GDM1 (cell line): ENCODE measurements around the gene ADAM29.
"Not testable (repeated sequence)": the region's sequence is repeated elsewhere in the genome, so short reads cannot be mapped to it uniquely, and the experiment has no call there.

Source experiments
- DNase-seq: peaks from one replicate; lab custom pipeline; 2025; lab: John Stamatoyannopoulos, UW

ADAM29 gene

DNA sequence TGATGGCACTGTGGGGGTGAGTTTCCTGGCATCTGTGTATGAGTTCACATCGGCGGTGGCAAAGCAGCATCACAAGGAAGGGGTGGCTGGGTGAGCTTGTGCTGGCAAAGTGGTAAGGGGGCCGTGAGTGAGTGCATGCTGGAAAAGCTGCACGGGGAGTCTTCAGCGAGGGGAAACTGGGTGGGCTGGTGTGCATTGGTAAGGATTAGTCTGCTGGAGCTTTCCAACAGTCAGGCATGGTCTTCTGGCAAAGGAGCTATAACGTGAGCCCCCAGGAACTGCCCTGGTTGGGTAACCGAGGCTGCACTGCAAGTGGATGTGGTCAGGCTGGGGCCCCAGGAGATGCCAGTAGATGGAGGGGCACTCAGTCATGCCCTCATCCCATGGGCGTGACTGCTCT lies 30.7 kb downstream of the ADAM29 start:
- DNase-seq: no peak

DNA sequence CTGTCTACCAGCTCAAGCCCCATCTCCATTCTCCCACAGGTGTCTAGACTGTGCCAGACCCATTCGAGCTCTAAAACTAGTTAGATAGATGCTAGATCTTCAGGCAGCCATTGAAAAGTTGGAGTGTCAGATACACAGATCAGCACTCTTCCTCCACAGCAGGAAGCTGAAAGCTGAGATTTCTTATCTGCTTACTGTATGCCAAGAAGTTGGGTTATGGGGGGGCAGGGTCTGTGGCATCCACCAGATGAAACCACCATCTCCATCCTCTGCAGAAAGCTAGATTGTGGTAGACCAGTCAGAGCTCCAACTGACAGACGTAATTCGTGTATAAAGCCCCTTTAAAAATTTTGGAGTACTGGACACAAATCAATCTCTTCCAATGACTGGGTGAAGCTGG lies 54.8 kb downstream of the ADAM29 start:
- DNase-seq: no peak

DNA sequence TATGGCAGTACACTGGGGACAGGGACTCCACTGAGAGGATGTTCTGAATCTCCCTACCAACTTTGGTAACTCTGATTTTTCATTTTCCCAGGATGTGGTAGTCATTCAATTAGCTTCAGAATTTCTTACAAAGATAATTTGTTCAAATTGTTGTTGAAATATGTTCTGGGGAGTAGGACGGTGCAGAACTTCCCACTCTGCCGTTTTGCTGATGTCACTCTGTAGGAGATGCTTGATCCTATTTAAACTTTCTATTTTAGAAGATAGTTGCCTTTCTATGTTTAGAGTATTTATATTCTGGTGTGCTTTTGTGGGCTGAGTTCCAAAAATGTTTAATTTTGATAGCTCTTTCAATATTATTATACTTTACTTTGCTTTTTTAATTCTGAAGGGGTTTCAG lies 55.2 kb downstream of the ADAM29 start:
- DNase-seq: no peak

DNA sequence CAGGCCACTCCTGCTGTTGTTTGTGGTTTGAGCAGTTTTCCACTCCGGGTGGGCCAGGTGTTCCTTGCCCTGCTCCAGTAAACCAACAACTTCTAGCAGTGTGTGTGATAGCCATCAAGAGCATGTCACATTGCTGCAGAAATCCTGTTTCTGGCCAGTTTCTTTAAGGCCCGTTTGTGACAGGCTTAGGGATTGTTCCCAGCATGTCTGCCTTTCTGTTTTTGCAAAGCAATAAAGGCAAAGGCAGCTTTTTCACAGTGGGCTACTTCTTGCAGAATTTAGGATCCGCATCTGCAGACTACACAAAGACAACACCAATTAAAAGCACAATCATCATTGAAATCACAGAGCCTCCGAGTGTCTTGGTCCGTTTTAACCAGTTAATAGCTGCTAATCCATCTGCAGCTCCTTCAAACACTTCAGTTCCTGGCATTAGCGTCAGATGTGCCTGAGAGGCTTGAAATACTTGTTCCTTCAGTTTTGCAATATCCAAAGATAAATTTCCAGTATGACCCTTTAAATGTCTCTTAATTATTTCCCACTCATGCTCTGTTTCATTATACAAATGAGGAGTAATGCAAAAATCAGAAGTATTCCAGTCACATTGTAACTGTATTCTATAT lies 65.1 kb downstream of the ADAM29 start:
- no peak for DNase-seq

DNA sequence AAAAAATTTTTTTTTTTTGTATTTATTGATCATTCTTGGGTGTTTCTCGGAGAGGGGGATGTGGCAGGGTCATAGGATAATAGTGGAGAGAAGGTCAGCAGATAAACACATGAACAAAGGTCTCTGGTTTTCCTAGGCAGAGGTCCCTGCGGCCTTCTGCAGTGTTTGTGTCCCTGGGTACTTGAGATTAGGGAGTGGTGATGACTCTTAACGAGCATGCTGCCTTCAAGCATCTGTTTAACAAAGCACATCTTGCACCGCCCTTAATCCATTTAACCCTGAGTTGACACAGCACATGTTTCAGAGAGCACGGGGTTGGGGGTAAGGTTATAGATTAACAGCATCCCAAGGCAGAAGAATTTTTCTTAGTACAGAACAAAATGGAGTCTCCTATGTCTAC lies 65.7 kb downstream of the ADAM29 start:
- not testable (repeated sequence) for DNase-seq

DNA sequence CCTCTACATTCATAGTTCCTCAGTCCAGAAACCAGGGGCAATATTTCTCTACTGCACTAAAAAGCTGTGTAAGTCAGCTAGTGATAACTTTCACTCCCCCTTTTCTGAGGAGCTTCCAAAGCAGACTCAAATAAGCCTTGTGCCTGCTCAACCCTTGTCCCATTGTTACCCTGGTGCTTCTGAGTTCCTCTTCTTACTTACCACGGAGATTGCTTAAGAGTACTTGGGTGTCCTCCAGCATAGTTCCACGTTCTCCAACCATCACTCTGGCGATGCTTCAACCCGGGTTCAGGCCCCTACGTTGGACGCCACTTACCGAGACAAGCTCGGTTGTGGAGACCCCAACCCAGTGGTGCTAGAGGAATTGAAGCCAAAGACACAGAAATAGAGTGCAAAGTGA lies 71.6 kb downstream of the ADAM29 start:
- DNase-seq: no peak

DNA sequence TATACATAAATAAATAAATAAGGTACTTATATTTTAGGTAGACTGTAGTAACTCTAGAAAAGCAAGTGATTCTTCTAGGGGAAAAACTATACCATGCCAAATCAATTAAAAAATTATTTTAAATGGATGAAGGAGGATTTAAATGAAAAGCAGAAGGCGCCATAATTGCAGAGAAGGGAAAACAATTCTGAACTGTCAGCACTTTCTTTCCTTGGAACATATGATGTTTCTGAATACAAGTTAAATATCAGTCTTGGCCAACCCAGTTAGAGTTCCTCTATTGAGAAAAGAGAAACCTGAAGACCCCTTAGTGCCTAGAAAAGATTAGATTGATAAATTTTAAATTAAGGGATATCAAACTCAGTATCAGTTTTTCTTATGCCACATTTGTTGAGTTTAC lies 75.8 kb downstream of the ADAM29 start:
- DNase-seq: no peak

DNA sequence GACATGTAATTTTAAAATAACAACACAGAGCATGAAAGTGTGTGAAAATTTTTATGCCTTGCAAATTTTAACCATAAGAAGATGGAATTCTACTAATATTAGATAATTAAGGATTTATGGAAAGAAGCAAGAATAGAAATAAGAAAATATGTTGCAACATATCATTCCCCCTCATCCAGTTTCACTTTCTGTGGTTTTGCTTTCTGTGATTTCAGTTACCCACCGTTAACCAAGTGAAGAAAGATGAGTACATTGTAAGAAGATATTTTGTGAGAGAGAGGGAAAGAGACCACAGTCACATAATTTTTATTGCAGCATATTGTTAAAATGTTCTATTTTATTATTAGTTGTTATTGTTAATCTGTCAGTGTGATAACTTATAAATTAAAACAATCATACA lies 77.9 kb downstream of the ADAM29 start:
- DNase-seq: no peak

DNA sequence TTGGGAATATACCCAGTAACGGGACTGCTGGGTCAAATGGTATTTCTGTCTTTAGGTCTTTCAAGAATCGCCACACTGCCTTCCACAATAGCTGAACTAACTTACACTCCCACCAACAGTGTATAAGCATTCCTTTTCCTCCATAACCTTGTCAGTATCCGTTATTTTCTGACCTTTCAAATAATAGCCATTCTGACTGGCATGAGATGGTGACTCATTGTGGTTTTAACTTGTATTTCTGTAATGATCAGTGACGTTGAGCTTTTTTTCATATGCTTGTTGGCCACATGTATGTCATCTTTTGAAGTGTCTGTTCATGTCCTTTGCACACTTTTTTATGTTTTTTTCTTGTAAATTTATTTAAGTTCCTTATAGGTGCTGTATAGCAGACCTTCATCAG lies 81.2 kb downstream of the ADAM29 start:
- DNase-seq: no peak

DNA sequence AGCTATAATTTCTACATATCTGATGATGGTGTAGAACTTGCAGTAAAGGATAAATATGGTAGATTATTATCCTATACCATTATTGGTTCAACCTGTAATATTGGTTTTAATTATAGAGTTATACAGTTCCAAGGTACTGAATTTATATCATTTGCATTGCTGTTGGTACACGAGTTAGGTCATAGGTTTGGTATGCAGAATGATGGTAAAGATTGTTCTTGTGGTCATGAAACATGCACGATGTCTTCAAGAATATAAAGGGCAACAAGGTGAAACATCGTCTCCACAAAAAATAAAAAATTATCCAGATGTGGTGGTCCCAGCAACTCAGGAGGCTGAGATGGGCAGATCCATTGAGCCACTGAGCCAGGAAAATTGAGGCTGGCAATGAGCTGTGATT lies 99.6 kb downstream of the ADAM29 start:
- DNase-seq: no peak

DNA sequence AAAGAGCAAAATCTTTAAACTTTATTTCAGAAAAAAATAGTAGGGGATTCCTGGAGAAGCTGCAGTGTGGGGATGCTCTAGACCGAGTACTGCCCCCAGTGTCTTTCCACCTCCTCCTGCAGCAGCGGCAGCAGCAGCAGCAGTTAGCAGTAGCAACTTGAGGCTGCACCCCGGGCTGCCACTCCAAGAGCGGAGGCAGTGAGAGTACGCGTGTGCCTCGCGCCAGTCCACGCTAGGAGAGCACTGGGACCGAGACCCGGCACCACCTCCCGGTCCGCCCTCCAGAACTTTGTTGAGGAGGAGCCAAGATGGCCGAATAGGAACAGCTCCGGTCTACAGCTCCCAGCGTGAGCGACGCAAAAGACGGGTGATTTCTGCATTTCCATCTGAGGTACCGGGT lies 101.3 kb downstream of the ADAM29 start:
- not testable (repeated sequence) for DNase-seq
